NB4 (cell line): Measurements from ENCODE around the gene COASY.

Source experiments
- MYC ChIP-seq: IDR thresholded peaks from 2 replicates; pipeline ENCODE4 v1.6.1; 2011; ENCODE audit warnings: low read depth, low read length
- POLR2A ChIP-seq: IDR thresholded peaks from 2 replicates; pipeline ENCODE4 v1.6.1; 2011; ENCODE audit warnings: mild to moderate bottlenecking; ENCODE audit not compliant: insufficient read length; ENCODE audit errors: extremely low read depth
- TF ChIP-seq, protein P1 (sequence below): IDR thresholded peaks from one replicate; pipeline ENCODE4 v1.5.1; 2012; ENCODE audit warnings: low read depth, low read length
- TF ChIP-seq, protein P2 (sequence below): IDR thresholded peaks from 2 replicates; pipeline ENCODE4 v1.6.1; 2011; ENCODE audit warnings: low read depth, low read length

DNA sequence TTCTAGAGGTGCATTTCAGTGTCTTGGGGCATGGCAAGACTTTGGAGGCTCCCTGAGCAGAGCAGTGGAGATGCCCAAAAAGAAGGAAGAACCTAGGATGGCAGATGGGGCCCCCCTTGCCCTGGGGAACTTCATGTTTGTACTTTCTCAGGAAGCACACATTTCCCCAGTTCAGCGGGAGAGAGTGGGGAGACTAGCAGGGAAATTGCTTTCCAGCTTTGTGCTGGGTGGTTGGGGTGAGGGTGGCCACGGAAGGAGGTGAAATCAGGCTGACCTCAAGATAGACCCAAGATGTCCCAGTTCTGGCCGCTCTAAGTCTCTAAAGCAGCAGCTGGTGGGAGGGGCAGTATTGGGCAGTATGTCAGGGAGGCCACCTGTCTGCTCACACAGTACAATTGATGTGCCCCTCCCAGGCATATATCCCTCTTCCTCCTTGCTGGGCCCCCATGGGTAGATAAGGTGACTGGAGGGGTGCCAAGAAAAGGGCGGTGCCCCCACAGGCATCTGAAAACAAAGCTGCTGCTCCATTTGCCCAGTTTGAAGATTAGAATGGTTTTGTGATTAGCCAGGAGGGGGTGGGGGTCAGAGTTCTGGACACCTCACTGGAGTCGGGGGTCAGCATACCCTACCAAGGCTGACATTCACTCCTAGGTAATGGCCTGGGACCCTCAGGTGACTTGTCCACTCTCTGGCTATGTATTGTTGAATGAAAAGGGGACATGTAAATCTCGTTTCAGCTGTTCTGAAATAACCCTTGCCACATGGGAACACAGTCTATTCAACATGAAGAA lies 43.0 kb upstream of the COASY start:
- TF ChIP-seq, protein P1, sequence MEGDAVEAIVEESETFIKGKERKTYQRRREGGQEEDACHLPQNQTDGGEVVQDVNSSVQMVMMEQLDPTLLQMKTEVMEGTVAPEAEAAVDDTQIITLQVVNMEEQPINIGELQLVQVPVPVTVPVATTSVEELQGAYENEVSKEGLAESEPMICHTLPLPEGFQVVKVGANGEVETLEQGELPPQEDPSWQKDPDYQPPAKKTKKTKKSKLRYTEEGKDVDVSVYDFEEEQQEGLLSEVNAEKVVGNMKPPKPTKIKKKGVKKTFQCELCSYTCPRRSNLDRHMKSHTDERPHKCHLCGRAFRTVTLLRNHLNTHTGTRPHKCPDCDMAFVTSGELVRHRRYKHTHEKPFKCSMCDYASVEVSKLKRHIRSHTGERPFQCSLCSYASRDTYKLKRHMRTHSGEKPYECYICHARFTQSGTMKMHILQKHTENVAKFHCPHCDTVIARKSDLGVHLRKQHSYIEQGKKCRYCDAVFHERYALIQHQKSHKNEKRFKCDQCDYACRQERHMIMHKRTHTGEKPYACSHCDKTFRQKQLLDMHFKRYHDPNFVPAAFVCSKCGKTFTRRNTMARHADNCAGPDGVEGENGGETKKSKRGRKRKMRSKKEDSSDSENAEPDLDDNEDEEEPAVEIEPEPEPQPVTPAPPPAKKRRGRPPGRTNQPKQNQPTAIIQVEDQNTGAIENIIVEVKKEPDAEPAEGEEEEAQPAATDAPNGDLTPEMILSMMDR, result no peak
- TF ChIP-seq POLR2A (no peak), MYC (no peak)
- TF ChIP-seq, protein P2, sequence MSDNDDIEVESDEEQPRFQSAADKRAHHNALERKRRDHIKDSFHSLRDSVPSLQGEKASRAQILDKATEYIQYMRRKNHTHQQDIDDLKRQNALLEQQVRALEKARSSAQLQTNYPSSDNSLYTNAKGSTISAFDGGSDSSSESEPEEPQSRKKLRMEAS, result no peak
